HepG2 (cell line): ENCODE measurements around the gene POLR1E. TPM values are rescaled to one million over a fixed set of nuclear protein-coding genes. Genes with fewer than 3 reads are reported as not detected.

Source experiments
- ARID2 ChIP-seq: sonication (generic); formaldehyde crosslinking; IDR thresholded peaks from 2 replicates; pipeline ENCODE4 v1.8.1; 2022; ENCODE audit warnings: mild to moderate bottlenecking, missing genetic modification reagents, borderline replicate concordance
- EZH2 ChIP-seq: conservative IDR thresholded peaks from 2 replicates; pipeline ENCODE4 v1.6.1; 2012; ENCODE audit warnings: mild to moderate bottlenecking, low read depth, low read length, moderate library complexity
- GABPA ChIP-seq, 2 experiments: IDR thresholded peaks; 2 replicates each; pipeline ENCODE4 v1.6.1; 2011 to 2016; ENCODE audit warnings: low read depth in 2 of 2, low read length in 1 of 2, missing biosample characterization in 1 of 2, missing genetic modification characterization in 1 of 2
- MED1 ChIP-seq: sonication (generic); formaldehyde crosslinking; IDR thresholded peaks from 2 replicates; pipeline ENCODE4 v1.4.0; 2020; ENCODE audit warnings: missing genetic modification reagents
- NR0B2 ChIP-seq: sonication (generic); formaldehyde crosslinking; IDR thresholded peaks from 2 replicates; pipeline ENCODE4 v1.4.0; 2020; ENCODE audit warnings: mild to moderate bottlenecking, missing genetic modification reagents
- ONECUT2 ChIP-seq: sonication (generic); formaldehyde crosslinking; IDR thresholded peaks from 2 replicates; pipeline ENCODE4 v1.4.0; 2020; ENCODE audit warnings: missing genetic modification reagents
- SP1 ChIP-seq, 2 experiments: fragments of 450-650 bp in 1 of 2; sonication (generic) in 1 of 2; formaldehyde crosslinking in 1 of 2; IDR thresholded peaks; 2 replicates each; pipeline versions ENCODE4 v1.4.0 to v1.6.1; 2016 to 2020; ENCODE audit warnings: missing genetic modification reagents in 1 of 2
- TBX2 ChIP-seq: sonication (generic); formaldehyde crosslinking; IDR thresholded peaks from 2 replicates; pipeline ENCODE4 v1.5.0; 2020; ENCODE audit warnings: missing genetic modification reagents, mild to moderate bottlenecking, borderline replicate concordance
- TEAD3 ChIP-seq: optimal IDR thresholded peaks from 2 replicates; pipeline ENCODE3; 2016; ENCODE audit warnings: borderline replicate concordance
- ZBTB20 ChIP-seq: sonication (generic); formaldehyde crosslinking; IDR thresholded peaks from 2 replicates; pipeline ENCODE4 v1.8.1; 2023; ENCODE audit warnings: missing genetic modification reagents, low read depth, mild to moderate bottlenecking, borderline replicate concordance
- ZNF232 ChIP-seq: sonication (generic); formaldehyde crosslinking; IDR thresholded peaks from 2 replicates; pipeline ENCODE4 v1.4.0; 2020; ENCODE audit warnings: missing genetic modification reagents, borderline replicate concordance
- ZNF326 ChIP-seq: sonication (generic); formaldehyde crosslinking; IDR thresholded peaks from 2 replicates; pipeline ENCODE4 v1.4.0; 2020; ENCODE audit warnings: missing genetic modification reagents, borderline replicate concordance
- ZNF546 ChIP-seq: sonication (generic); formaldehyde crosslinking; conservative IDR thresholded peaks from 2 replicates; pipeline ENCODE4 v1.8.1; 2023; ENCODE audit warnings: mild to moderate bottlenecking, missing genetic modification reagents
- ZNF747 ChIP-seq: sonication (generic); formaldehyde crosslinking; IDR thresholded peaks from 2 replicates; pipeline ENCODE4 v1.8.1; 2023; ENCODE audit warnings: missing genetic modification reagents, mild to moderate bottlenecking, borderline replicate concordance
- ZSCAN29 ChIP-seq: sonication (generic); formaldehyde crosslinking; conservative IDR thresholded peaks from 2 replicates; pipeline ENCODE4 v1.4.0; 2020; ENCODE audit warnings: mild to moderate bottlenecking, missing genetic modification reagents
- polyA plus RNA-seq, 8 experiments: library from polyadenylated mRNA; depleted of rRNA in 3 of 8; stranded (reverse) in 7 of 8; unstranded in 1 of 8; fragments of >200 nt; fragmentation: Illumina TruSeq in 4 of 8; extraction: Trizol in 4 of 8; gene quantifications; 2 replicates each; pipeline versions ENCODE4 v1.2.1 to v1.2.3, GENCODE V29; 2011 to 2016; ENCODE audit warnings: low read depth in 4 of 8, missing spikeins in 1 of 8, mixed read lengths in 1 of 8; ENCODE audit not compliant: insufficient read depth in 1 of 8
- total RNA-seq, 5 experiments: library from RNA; depleted of rRNA; stranded (reverse); fragments of >200 nt; fragmentation: Illumina TruSeq; extraction: Trizol; gene quantifications; 2 replicates each; pipeline ENCODE4 v1.2.3, GENCODE V29; 2016; ENCODE audit warnings: low read depth in 1 of 5
- TF ChIP-seq, protein P1 (sequence below): sonication (generic); formaldehyde crosslinking; IDR thresholded peaks from 2 replicates; pipeline ENCODE4 v1.5.0; 2020; ENCODE audit warnings: mild to moderate bottlenecking, missing genetic modification reagents, moderate library complexity
- TF ChIP-seq, protein P2 (sequence below): sonication (generic); formaldehyde crosslinking; IDR thresholded peaks from 2 replicates; pipeline ENCODE4 v1.4.0; 2020; ENCODE audit warnings: mild to moderate bottlenecking, missing genetic modification reagents, borderline replicate concordance
- TF ChIP-seq, protein P3 (sequence below): sonication (generic); formaldehyde crosslinking; IDR thresholded peaks from 2 replicates; pipeline ENCODE4 v1.9.0; 2021; ENCODE audit warnings: missing genetic modification reagents, borderline replicate concordance
- TF ChIP-seq, protein P4 (sequence below): fragments of 450-650 bp; IDR thresholded peaks from 2 replicates; pipeline ENCODE4 v1.6.1; 2016
- TF ChIP-seq, protein P5 (sequence below): IDR thresholded peaks from 2 replicates; pipeline ENCODE4 v1.6.1; 2012; ENCODE audit warnings: inconsistent platforms

Gene POLR1E
- total and polyA plus RNA-seq, 2 of the 13 experiments (the other 11 are each of a cell fraction or from before 2014, with no cell fraction given) = 23.0 to 37.8 TPM

DNA sequence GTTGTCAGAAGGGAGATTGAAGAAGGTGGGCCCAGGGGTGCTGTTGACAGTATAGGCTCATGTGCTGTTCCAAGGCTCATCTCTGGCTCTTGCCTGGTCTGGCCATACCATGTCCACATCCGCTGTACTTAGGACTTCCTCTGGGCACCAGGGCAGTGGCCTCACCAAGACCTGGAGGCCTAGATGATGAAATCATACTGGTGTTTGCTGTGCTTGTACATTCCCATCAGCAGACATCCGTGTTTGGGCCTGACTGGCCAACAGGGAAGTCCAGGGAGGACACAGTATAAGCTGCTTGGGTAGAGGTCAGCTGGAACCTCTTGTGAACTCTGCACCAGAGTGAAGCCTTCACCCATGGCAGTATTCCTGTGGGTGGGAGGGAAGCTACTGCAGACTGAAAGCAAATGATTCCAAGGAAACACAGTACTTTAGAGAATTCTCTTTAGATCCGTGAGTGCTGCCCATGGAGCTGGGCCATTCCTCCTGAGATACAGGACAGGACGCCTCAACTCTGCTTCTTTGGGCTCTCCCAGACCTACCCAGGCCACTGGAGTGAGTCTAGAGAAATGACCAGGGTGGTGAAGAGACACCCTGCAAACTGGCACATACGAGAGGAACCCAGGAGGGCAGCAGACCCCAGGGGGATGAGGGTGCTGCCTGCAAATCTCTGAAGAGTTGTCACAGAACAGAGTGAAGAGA is 22.5 kb downstream of the POLR1E start (continued):
- TF ChIP-seq, protein P1, sequence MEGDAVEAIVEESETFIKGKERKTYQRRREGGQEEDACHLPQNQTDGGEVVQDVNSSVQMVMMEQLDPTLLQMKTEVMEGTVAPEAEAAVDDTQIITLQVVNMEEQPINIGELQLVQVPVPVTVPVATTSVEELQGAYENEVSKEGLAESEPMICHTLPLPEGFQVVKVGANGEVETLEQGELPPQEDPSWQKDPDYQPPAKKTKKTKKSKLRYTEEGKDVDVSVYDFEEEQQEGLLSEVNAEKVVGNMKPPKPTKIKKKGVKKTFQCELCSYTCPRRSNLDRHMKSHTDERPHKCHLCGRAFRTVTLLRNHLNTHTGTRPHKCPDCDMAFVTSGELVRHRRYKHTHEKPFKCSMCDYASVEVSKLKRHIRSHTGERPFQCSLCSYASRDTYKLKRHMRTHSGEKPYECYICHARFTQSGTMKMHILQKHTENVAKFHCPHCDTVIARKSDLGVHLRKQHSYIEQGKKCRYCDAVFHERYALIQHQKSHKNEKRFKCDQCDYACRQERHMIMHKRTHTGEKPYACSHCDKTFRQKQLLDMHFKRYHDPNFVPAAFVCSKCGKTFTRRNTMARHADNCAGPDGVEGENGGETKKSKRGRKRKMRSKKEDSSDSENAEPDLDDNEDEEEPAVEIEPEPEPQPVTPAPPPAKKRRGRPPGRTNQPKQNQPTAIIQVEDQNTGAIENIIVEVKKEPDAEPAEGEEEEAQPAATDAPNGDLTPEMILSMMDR (CRISPR knock-in tag) = no peak; the same call in 1 of the 2 replicates
- TF ChIP-seq, protein P2, sequence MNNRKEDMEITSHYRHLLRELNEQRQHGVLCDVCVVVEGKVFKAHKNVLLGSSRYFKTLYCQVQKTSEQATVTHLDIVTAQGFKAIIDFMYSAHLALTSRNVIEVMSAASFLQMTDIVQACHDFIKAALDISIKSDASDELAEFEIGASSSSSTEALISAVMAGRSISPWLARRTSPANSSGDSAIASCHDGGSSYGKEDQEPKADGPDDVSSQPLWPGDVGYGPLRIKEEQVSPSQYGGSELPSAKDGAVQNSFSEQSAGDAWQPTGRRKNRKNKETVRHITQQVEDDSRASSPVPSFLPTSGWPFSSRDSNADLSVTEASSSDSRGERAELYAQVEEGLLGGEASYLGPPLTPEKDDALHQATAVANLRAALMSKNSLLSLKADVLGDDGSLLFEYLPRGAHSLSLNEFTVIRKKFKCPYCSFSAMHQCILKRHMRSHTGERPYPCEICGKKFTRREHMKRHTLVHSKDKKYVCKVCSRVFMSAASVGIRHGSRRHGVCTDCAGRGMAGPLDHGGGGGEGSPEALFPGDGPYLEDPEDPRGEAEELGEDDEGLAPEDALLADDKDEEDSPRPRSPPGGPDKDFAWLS = no peak
- no peak for TF ChIP-seq ZNF546 (CRISPR knock-in tag)
- TF ChIP-seq GABPA (IDR thresholded peaks at IDR 0.05; ENCODE audit: low read depth, low read length) = peak; percentile 29; the same call in 1 of the 2 replicates
- TF ChIP-seq GABPA (CRISPR knock-in tag; IDR thresholded peaks at IDR 0.05; ENCODE audit: low read depth) = peak; percentile 86
- TF ChIP-seq EZH2 = no peak
- no peak for TF ChIP-seq NR0B2 (CRISPR knock-in tag)
- TF ChIP-seq ZNF232 (CRISPR knock-in tag) = no peak
- TF ChIP-seq, protein P3, sequence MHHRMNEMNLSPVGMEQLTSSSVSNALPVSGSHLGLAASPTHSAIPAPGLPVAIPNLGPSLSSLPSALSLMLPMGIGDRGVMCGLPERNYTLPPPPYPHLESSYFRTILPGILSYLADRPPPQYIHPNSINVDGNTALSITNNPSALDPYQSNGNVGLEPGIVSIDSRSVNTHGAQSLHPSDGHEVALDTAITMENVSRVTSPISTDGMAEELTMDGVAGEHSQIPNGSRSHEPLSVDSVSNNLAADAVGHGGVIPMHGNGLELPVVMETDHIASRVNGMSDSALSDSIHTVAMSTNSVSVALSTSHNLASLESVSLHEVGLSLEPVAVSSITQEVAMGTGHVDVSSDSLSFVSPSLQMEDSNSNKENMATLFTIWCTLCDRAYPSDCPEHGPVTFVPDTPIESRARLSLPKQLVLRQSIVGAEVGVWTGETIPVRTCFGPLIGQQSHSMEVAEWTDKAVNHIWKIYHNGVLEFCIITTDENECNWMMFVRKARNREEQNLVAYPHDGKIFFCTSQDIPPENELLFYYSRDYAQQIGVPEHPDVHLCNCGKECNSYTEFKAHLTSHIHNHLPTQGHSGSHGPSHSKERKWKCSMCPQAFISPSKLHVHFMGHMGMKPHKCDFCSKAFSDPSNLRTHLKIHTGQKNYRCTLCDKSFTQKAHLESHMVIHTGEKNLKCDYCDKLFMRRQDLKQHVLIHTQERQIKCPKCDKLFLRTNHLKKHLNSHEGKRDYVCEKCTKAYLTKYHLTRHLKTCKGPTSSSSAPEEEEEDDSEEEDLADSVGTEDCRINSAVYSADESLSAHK (CRISPR knock-in tag) = no peak
- TF ChIP-seq ZNF747 (CRISPR knock-in tag) = no peak
- TF ChIP-seq, protein P4, sequence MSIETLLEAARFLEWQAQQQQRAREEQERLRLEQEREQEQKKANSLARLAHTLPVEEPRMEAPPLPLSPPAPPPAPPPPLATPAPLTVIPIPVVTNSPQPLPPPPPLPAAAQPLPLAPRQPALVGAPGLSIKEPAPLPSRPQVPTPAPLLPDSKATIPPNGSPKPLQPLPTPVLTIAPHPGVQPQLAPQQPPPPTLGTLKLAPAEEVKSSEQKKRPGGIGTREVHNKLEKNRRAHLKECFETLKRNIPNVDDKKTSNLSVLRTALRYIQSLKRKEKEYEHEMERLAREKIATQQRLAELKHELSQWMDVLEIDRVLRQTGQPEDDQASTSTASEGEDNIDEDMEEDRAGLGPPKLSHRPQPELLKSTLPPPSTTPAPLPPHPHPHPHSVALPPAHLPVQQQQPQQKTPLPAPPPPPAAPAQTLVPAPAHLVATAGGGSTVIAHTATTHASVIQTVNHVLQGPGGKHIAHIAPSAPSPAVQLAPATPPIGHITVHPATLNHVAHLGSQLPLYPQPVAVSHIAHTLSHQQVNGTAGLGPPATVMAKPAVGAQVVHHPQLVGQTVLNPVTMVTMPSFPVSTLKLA = 0 out of 2 replicates have a peak, but pooled peaks have one; percentile 27
- TF ChIP-seq ZSCAN29 (CRISPR knock-in tag) = peak; percentile 95
- peak; percentile 77; the same call in 1 of the 2 replicates for TF ChIP-seq TBX2 (CRISPR knock-in tag)
- peak; percentile 94 for TF ChIP-seq TEAD3 (CRISPR knock-in tag)
- TF ChIP-seq, protein P5, sequence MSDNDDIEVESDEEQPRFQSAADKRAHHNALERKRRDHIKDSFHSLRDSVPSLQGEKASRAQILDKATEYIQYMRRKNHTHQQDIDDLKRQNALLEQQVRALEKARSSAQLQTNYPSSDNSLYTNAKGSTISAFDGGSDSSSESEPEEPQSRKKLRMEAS = peak; percentile 85
- TF ChIP-seq SP1 (IDR thresholded peaks at IDR 0.05) = no peak
- 0 out of 2 replicates have a peak, but pooled peaks have one; percentile 11 for TF ChIP-seq SP1 (CRISPR knock-in tag; IDR thresholded peaks at IDR 0.05)
- peak; percentile 98 for TF ChIP-seq MED1 (CRISPR knock-in tag)
- TF ChIP-seq ZNF326 (CRISPR knock-in tag) = no peak
- peak; percentile 94; the same call in 1 of the 2 replicates for TF ChIP-seq ZBTB20 (CRISPR knock-in tag)
- no peak for TF ChIP-seq ARID2
- TF ChIP-seq ONECUT2 = no peak
